SIG-M5 treated with dmso at 0.1 percent for 504 hours (cell line): ENCODE measurements around the gene ATL2.
A peak's percentile ranks its signal among the peaks of the same experiment; 100 is the strongest.
"Not testable (repeated sequence)": the region's sequence is repeated elsewhere in the genome, so short reads cannot be mapped to it uniquely, and the experiment has no call there.

Source experiments
- DNase-seq: peaks from one replicate; lab custom pipeline; 2025; ENCODE audit not compliant: unreplicated experiment; lab: John Stamatoyannopoulos, UW

Gene ATL2

DNA sequence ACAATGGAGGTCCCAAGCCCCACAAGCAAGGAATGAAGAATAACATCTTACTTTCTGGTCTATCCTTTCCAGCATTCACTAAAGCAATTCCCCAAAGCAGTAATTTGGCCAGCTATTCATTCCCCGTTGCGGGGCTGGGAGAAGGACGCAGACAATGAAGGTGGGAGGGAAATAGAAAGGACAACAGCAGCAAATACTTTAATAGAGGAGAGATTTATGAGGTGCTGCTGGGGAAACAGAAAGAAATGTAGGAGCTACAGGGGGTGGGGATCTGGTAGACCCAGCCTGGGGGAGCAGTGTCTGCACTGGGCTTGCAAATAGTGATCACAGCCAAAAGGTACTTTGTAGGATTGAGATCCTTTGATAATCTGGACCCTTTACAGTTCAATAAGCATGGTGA, 13.9 kb upstream of the ATL2 start:
- no peak for DNase-seq

DNA sequence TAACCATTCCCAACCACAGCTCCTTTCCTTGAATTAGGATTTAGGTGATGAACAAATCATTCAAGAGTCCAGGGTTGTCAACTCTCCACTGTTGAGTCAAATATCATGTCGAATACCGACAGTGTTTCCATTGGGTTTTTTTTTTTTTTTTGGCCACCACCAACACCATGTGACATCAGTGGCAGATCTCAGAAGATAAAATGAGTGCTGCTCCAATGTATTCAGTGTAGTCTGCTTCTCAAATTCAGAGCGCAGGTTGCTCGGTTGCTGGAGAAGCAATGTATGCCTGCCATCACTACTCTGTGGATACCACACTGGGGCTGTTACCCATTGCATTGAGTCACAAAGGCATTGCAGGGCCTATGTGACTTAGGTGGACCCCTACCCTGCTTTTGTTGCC, 10.8 kb upstream of the ATL2 start:
- no peak for DNase-seq

DNA sequence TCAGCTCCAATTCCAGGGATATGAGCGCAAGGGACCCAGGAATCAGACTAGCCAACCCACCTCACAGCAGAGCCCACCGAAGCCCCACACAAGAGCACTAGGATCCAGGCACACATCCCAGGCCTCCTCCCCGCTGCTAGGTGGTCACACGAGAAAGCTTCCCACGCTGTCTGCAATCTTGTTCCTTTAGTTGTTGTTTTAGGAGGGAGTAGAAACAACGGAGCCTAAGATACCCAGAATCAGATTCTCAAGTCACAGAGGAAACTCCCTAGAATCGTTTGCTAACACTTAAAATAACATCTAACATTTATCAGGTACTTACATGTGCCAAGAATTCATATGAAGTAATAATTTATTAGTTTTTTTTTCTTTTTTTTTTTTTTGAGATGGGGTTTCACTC, 9.7 kb upstream of the ATL2 start:
- no peak for DNase-seq

DNA sequence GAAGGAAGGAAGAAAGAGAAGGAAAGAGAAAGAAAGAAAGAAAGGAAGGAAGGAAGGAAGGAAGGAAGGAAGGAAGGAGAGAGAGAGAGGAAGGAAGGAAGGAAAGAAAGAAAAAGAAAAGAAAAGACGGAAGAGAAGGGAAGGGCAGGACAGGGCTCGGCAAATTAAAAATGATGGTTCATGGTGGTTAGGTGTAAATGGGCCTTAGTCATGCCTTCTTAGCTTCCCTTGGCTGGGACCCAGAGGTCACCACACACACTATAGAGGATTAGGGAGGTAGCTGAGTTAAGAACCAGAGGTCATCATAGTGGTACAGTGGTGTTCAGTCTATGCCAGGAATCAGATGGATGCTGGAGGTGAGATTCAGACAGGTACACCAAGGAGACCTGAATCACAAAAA, 9.3 kb upstream of the ATL2 start:
- no peak for DNase-seq

DNA sequence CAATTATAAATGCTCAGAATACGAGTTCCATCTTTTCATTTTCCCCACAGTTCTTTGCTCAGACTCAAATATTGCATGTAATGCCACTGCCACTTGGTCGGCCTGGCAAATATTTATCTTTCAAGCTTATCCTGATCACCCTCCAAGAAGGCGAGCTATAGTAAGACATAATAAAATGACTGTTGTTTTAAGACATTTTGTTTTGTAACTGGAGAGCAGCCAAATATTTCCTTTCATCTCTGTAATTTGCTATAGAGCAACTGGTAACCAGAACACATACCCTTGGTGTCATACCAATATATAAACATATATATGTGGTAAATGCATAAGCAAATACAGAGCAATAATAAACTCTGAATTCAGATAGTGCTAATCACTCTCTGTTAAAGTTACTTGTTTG, 7.3 kb upstream of the ATL2 start:
- DNase-seq = no peak

DNA sequence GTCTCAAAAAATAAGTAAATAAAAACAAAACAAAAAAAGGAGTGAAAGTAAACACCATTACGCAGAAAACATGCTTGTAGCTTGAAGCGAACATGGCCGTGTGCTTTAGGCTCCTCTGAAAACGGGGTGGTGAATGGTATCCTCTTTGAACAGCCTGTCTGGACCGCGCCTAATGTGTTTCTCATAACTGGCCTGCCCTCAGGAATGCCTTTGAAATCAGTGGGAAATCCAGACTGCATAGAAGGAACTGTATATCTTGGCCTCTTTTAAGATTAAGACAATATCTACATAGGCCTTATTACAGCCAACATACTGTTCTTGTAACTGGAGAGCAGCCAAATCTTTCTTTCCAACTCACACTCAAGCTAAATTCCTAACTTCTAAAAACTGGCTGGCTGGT, 6.7 kb upstream of the ATL2 start:
- not testable (repeated sequence) for DNase-seq

DNA sequence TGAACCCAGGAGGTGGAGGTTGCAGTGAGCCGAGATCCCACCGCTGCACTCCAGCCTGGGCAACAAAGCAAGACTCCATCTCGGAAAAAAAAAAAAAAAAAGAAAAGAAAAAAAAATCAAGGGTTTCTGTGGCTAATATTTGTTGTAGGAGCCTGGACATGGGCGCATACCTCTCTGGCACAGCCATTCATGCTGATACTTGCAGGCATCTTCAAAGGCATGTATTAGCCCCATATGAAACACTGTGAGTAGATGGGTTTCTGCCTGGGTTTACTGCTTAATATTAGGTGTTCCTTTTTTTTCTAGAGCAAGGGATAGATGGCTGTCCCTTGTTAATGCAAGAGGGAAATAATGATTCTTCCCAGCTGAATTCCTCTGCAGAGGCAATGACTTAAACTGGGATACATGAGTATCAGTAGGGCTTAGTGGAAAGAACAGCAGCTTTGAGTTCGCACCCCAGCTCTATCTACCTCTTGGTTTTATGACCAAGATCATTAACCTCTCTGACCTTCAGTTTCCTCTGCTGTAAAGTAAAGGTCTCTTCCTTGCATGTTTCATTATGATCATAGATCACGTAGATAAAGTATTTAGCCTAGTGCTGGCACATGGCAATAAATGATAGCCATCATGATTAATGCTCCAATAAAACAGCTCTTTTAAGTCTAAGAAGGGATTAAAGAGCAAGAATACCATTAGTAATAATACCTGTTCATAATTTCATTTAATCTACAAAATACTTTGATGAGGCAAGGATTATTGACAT, 4.5 kb upstream of the ATL2 start:
- no peak for DNase-seq

GRCh38 chr2:38380397-38381130, 3.5 kb upstream of the ATL2 start:
- DNase-seq = peak; percentile 93

DNA sequence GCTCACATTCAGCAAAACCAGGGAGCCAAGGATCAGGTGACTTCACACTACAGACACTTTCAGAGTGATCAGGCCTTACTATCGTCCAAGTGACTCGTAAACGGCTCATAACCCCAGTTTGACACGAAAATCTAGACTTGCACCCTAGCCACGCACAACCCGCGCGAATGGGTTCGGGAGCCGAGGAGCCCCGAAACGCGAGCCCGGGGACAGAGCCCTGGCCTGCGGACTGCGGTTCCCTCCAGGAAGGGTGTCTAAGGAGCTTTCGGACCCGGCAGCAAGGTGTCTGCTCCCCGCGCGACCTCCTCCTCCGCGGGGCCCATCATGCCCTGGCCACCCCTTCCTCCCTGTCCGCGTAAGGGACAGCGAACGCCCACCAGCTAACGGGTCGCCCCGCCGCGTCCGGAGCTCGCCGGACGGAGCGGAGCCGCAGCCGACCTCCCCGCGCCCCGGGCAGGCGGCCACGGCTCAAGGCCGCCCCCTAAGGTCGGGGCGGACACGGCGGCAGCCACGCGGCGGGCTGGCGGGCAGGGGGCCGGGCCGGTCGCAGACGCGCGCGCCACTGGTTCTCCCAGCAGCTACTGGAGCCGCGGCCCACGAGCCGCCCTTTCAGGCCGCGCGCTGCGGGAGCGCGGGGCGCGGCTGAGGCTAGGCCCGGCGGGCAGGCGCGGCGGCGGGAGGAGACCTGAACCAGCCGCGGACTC, 575 bp downstream of the ATL2 start:
- peak; percentile 82 for DNase-seq

- DNase-seq = no peak
Measured at GRCh38 chr2:38375696-38376345, 1.3 kb downstream of the ATL2 start.

DNA sequence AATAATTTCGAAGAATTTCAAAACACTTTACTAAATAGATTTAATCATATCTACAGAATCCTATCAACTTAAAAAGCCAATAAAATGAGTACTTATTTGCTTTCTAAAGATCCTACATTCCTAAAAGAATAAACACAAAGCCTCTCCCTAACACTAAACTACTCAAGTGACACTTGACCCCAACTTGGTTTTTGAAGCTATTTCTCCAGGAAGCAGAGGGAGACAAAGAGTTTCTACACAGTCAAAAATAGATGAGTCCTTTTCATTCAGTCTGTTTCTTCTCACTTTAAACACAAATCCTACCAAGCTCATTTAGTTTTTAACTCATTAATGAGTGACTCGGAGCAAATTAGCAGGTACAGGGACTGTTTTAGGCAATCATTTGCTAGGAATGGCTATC, 2.1 kb downstream of the ATL2 start:
- DNase-seq = peak; percentile 34

DNA sequence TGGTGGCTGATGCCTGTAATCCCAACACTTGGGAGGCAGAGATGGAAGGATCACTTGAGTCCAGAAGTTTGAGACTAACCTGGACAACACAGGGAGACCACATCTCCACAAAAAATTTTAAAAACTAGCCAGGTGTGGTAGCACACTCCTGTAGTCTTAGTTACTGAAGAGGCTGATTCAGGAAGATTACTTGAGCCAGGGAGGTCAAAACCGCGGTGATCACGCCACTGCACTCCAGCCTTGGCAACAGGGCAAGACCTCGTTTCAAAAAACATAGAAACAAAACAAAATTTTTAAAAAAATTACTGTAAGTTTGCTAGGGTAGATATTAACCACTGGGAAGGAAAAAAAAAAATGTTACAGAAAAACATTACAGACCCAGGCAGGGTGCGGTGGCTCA, 5.8 kb downstream of the ATL2 start:
- DNase-seq = no peak

GRCh38 chr2:38370664-38371063, 6.4 kb downstream of the ATL2 start:
- DNase-seq = no peak

DNA sequence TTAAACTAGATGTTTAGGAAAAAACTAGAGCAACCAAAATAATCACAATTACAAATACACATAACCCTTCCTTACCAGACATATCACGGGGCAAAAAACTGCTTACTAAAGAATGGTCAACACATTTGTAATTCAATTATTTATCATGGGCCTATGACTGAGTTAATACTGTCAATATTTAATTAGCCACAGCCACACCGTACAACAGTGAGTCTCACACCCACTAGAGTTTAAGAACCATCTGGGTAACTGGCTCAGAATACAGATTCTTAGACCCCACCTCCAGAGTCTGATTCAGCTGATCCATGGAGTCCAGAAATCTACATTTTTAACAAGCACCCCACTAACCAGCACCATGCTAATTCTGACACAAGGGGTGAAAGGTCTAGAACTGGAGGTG, 14.8 kb downstream of the ATL2 start:
- DNase-seq = no peak

DNA sequence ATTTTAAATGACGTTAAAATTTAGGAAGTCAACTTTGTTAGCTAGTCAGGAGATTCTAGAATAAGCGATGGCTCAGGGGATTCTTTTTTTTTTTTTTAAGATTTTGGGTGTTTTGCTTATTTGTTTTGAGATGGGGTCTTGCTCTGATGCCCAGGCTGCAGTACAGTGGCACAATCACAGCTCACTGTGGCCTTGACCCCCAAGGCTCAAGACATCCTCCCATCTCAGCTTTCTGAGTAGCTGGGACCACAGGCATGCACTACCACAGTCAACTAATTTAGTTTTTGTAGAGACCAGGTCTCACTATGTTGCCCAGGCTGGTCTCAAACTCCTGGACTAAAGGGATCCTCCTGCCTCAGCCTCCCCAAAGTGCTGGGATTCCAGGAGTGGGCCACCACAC, 16.9 kb downstream of the ATL2 start:
- DNase-seq = no peak

GRCh38 chr2:38353402-38353801, 23.7 kb downstream of the ATL2 start:
- DNase-seq = no peak

GRCh38 chr2:38352336-38352735, 24.7 kb downstream of the ATL2 start:
- DNase-seq = no peak

GRCh38 chr2:38345323-38346038, 31.6 kb downstream of the ATL2 start:
- no peak for DNase-seq

- DNase-seq = no peak
Measured at GRCh38 chr2:38344813-38345212, 32.3 kb downstream of the ATL2 start.

DNA sequence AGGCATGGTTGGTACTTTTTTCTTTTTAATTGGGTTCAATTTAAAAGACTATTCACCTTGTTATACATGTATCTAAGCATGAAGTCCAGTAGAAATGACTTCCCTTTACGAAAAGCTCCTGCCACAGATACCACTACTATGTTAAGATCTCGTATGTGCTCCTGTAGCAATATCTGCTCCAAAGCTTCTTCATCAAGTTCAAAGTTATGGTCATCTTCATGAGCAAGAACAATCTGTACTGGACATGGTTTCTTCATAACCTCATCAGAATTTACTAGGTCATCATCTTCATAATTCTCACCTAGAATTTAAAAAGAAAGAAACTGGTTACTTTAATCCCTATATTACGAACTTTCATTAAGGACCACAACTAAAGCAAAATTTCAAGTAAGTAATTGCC, 33.9 kb downstream of the ATL2 start:
- no peak for DNase-seq

DNA sequence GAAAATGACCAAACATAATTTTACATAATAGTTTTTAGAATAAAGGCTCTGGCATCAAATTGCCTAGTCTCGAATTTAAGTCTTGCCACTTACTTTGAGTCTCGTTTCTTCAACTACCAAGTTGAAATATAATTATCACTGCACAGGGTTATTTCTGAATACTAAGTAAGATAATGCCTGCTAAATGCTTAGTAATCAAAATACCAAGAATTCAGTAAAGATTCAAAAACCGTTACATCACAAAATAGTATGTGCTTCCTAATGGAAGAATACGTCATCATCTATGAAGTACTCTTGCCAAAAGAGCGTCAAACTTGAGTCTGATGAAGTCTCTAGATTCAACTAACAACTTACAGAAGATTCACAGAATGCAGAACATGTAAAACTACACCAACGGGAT, 40.5 kb downstream of the ATL2 start:
- no peak for DNase-seq
